Measurements from ENCODE around the gene CHST15.

CHST15 gene

DNA sequence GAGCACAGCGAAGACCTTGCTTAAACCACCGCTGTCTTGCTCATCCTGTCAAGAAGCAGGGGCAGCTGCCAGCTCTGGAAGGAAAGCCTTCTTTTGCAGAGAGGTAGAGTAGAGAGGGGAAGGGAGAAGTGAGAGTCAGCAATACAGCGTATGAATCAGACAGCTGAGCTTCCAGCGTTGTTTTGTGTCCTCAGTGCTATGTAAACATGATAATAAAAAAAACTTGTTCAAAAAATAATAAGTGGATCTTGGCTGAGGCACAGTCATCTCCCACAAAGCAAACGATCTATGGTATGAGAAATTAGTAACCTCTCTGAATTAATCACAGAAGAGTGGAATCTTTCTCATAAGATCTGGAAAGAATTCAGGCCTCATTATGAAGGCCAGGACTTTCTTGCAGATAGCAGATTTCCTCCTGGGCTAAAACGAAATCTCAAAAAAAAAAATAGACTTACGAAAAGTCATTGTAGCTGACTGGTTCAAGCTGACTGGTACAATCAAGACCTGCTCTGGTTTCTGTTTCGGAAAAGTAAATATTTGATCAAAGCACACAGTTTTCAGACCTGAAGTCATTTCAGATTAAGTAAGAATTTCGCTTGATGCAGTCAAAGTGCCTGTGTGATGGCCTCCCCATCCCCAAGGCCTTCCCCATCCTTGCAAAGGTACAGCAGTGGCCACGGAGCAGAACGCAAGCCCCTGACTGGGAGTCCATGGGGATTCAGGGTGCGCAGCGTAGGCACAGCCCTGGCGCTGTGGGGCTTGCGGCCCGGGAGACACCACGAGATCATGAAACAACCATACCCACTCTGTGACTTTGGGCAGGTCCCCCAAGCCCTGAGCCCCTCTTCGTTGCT is 29.4 kb downstream of the CHST15 start:
- no peak for DNase-seq

DNA sequence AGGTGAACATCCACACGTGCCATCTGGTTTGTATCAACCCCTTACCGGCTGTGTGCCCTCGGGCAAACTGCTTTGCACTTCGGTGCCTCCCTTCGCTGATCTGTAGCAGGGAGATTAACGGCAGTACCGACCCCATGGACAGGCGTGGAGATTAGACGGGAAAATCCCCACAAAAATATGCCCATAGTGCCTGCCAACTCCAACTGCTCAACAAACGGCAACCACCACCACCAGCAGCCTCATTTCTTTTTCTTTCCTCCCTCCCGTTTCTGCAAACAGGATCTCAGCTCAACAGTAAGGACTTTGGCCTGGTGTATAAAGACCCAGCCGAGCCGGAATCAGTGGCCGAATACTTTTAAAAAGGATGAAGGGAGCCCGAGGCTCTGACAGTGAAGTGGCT is 31.0 kb downstream of the CHST15 start:
- DNase-seq: no peak

DNA sequence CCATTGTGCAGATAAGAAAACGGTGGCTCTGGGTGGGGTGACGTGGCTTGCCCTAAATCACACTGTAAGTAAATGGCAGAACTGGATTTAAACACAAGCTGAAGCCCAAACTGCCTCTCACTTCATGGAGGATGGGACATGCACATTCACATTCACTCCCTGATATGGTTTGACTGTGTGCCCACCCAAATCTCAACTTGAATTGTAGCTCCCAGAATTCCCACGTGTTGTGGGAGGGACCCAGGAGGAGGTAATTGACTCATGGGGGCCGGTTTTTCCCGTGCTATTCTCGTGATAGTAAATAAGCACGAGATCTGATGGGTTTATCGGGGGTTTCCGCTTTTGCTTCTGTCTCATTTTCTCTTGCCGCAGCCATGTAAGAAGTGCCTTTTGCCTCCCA is 32.4 kb downstream of the CHST15 start:
- no peak for DNase-seq

DNA sequence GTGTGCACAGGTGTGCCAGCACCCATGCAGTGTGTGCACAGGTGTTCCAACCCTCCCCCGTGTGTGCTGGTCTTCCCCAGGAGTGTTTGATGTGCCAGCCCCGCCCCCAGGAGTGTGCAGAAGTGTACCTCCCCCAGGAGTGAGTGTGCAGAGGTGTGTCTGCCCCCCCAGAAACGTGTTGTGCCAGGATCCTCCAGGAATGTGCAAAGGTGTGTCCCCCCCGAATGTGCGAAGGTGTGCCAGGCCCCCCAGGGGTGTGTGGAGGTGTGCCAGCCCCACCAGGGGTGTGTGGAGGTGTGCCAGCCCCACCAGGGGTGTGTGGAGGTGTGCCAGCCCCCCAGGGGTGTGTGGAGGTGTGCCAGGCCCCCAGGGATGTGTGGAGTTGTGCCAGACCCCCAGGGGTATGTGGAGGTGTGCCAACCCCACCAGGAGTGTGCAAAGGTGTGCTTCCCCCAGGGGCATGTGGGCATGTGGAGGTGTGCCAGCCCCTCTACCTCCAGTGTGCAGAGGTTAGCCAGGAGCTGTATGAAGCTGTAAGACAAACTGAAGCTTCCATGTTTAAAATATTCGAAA is 33.2 kb downstream of the CHST15 start:
- DNase-seq: no peak

DNA sequence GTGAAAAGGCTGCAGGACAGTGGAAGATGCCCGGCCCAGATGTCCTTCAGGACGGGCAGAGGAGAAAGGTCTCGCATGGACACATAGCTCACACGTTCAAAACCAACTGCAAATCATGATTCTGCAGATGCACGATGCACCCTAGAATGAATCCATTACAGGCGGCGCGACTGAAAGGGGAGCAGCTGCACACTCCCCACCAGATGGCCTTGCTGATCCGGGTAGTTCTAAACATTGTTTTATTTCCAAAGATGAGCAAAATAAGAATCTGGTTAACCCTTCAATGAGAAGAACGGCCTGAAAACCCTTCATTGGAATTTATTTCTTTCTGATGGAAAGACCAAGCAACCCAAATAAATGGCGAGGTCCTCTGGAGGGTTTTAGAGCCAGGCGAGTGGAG is 33.8 kb downstream of the CHST15 start:
- no peak for DNase-seq

DNA sequence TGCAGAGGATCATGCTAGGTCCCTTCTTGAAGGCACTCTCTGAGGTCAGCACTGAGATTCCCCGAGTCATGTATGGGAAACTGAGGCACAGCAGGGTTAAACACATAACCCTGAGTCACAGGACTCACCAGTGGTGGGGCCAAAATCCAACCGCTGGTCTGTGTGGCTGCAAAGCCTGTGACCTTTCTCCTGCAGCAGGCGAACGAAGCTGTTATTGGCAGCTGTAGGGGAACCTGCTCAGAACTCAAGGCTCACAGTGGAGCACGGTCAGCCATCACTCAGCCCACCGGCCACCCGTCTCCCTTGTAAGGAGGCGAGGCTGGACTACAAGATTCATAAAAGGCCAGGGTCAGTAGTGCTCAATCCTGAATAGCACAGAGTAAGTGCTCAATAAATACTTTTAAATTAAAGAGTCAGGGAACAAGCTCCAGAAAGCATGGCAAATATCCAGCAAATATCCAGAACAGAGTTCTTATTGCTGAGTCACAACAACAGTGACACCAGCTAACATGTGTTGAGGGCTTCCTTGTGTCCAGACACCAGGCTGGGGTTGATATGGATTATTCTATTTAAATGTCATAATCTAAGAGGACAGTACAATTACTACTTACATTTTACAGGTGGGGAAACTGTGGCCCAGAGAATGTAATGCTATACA is 34.9 kb downstream of the CHST15 start:
- no peak for DNase-seq

DNA sequence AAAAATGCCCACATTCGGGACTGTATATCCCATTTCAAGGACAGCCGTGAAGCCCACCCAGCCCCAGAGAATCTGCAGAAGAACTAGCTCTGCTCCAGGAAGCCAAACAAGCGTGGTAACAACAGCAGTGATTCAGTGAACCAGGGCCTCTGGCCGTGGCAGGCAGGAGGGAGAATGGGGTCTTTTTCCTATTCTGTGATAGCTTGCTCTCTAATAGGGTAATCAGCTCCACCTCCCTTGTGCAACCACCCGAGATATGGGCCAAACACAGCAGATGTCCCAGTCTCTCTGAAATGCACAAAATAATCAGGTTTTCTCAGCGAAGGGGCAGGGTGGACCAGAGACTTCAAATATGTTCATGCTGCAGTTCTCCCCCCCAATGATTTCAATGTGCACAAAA is 35.8 kb downstream of the CHST15 start:
- DNase-seq: no peak

DNA sequence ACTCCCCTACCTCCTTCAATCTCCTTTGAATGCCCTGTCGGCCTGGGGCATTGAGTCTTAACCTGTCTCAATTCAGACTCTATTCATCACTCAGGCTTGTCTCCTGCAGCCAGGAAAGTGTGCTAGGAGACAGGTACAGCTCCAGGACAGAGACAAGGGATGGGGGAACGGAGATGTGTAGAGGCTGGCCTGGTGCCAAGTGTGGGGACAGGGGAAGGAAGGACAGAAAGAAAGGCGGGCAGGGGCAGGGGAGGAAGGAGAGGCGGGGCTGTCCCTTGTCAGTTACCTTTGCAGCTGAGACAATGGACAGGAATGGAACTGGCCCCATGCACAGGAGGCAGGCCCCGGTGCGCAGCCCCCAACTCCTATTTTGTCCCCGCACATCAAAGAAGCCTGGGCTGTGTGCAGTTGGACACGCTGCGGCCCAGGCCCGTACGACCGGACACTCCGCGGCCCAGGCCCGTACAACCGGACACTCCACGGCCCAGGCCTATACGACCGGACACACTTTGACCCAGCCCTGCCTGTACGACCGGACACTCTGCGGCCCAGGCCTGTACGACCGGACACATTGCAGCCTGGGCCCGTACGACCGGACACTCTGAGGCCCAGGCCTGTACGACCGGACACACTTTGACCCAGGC is 36.9 kb downstream of the CHST15 start:
- DNase-seq: no peak

DNA sequence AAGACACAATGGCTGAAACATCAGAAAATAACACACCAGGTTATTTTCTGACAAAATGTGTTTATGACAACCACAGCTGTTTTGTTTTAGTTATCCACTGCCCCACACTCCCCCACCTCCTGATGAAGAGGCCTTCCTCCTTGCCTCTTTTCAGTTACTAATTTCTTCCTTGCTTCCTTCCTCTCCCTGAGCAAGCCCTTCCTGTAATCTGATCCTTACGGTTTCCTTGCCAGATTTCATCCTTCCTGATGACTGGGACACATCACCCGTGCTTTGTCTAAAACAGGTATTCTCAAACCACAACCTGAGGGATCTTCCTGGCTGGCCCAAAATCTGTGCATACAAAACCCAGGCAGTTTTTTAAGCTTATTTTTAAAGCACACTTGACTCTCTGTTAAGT is 39.4 kb downstream of the CHST15 start:
- DNase-seq: no peak

DNA sequence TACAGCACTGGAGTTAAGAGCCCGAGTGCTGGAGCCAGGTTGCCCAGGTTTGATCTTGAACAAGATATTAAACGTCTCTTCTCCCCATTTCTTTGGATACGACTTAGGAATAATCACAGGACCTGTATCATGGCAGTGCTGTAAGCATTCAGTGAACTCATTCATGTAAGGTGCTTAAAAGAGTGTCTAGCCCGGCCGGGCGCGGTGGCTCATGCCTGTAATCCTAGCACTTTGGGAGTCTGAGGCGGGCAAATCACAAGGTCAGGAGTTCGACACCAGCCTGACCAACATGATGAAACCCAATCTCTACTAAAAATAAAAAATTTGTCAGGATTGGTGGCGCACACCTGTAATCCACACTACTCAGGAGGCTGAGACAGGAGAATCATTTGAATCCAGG is 40.8 kb downstream of the CHST15 start:
- DNase-seq: no peak

DNA sequence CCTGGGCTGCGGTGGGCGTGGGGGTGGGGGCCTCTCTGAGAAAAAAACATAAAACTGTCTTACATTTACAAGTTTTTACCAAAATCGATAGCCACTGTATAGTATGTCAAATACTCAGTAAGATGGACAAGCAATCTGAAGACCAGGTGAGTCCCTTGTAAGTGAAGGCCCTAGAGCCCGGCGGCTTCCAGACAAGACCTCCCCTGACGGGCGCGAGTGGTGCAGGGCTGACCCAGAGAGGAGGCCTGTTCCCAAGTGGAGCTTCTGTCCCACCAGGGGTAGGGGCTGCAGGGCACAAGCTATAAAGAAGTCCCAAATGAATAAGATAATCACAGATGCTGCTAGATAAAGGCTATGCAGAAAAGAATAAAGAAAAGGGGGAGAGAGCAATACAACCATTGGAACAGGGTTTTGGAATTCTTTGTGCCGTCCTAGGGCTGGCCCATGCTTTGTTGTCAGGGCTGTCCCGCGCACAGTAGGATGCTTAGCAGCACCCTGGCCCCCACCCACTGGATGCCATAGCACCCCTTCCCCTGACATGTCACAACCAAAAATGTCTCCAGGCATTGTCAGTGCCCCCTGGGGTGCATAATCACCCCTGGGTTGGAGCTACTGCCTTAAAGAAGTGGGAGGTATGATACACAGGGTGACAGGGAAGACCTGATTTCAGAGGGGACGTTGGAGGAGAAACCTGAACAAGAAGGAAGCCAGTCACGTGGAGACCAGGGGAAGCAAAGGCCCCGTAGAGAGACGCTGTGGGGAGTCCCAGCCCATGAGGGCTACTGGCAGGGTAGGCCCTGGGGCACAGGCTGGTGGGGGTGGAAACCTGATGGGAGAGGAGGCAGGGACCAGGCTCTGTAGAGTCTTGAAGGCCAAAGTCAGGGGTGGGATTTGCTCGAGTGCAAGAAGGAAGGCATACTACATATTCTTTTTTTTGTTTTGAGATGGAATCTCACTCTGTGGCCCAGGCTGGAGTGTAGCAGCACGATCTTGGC is 43.1 kb downstream of the CHST15 start:
- DNase-seq: no peak

DNA sequence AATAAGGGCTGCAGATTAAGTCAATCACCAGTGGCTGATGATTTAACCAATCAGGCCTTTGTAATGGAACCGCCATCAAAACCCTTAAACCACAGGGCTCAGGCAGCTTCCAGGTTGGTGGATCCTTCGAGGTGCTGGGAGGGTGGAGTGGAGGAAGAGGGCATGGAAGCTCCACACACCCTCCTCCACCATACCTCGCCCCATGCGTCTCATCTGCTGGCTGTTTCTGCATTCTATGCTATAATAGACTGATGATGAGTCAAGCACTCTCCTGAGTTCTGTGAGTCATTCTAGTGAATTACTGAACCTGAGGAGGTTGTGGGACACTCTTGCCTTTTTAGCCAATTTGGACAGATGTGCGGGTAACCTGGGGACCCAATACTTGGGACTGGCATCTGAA is 43.9 kb downstream of the CHST15 start:
- no peak for DNase-seq

DNA sequence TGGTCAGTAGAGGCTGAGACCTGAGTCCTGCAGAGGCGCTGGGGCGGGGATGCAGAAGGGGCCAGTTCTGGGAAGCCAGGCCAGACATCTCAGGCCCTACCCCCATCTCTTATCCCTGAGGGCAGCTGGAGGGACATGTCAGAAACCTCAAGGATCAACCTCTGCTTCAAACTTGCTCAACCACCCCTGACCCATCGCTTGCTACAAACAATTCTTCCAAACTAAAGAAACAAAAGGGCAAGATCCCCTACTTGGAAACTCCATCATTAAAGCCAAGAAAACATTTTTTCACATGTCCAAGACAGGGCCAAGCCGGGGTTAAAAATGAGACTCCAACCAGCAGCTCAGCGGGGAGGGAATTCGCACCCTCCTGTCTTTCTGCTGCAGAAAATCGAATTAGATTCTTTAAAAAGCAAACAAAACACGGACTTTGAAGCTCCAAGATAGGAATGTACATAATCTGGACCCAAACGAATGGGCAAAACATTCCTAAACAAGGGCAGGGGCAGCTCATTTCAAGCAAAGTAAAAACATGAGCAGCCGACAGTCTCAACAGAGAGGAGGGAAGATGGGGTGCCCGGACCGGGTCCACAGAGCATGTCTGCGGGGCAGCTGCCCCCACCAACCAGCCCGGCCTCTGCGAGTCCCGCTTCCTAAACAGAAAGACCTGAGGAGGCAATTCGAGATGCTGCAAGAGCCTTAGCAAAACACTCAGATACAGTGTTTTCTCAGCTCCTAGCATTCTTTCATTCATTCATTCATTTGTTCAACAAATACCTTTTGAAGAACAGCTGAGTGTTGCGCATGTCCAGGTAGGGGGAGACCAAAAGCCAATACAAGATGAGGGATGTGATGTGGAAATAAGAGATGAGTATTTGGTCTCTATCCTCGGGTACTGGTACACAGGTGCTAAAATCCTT is 44.8 kb downstream of the CHST15 start:
- no peak for DNase-seq

DNA sequence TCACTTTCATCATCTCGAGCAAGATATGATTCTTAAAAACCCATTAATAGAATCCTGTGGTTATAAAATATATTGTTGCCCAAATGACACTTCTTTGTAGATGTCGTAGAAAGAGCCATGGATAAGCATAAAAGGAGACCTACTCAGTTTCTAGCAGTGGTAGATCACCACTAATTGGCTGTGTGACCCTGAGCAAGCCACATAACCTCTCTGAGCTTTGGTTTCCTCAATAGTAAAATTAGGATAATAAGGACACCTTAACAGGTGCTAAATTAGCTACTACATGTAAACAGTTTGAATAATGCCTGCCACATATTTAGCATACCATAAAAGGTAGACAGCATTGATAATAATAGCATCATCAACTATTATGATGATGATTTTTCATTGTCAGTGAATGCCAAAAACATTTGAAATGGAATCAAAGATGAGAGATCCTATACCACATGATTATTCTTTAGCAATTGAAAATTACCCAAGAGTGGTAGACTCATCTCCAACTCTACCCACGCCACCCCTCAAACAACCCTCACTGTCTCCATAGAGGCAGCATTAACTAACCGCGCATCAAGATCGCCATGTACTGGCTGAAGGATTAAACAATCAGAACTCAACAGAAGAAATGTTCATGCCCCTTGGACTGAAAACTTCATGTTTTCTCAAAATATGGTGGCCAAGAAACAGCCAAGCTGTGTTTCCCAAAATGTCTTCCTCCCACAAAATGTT is 45.8 kb downstream of the CHST15 start:
- DNase-seq: no peak

DNA sequence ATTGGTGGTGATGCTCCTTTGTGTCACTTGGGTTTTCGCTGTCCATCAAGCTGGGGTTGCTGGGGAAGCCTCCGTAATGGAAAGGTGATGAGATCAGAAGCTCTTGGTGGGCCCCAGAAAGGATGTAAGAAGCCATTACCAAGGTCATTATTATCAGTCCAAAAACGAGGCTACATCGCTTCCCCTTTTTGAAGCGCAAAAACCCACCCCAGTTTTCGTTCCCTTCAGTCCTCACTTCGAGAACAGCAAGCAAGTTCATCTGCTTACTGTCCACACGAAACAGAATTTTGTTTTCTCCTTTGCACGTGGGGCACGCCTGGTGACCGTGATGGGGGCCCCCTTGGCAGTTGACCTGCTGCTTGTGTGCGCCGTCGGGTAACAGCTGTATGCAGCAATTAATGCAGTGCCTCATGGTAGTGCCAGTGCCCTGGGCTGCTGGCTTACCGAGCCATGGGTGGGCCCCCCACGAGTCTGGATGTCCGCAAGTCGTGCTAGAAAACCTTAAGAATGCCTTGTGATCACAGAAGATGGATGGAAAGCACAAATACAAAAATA is 47.5 kb downstream of the CHST15 start:
- no peak for DNase-seq

DNA sequence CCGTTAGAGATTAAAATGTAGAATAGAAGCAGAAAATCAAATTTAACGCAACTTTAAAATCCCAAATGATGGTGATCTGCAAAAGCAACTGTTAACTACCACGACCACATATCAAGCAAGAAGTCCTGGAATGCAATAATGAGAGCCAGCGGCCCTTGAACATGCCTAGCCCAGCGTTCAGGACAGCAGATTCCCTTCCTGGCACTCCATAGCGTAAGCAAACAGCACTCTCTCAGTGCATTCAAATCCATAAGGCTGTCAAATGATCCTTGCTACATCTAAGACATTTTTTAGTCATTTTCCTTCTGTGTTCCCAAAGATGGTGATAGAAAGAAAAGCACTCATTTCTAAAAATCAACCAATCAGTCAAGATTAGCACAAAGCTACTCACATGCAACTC is 48.1 kb downstream of the CHST15 start:
- DNase-seq: no peak

DNA sequence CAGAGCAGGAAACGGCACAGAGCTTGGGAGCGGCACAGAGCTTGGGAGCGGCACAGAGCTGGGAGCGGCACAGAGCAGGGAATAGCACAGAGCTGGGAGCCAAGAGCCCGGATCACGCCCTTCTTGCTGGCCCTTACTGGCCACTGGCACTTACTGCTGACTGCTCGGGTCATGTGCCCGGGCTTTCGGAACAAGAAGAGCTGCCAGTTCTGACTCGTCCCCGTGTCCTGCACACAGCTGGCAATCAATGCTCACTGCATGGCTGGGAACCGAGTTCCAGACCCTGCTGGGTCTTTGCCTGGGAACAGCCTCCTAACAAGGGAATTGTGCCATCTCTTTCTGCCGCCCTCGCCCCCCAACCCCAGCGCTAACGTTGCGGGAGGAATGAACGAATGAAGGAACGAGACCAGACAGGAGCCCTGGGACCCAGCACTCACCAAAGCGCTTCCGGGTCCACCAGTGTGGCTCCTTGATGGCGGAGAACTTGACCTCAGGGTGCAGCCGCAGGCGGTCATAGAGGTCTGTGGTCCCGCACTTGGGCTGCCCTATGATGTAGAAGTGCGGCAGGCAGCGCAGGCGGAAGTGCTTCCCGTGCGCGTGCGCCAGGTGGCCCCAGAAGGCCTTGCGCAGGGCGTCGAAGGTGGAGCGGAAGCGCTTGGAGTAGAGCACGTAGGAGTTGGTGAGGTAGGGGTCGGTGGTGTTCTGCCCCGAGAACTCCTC is 49.1 kb downstream of the CHST15 start:
- no peak for DNase-seq

DNA sequence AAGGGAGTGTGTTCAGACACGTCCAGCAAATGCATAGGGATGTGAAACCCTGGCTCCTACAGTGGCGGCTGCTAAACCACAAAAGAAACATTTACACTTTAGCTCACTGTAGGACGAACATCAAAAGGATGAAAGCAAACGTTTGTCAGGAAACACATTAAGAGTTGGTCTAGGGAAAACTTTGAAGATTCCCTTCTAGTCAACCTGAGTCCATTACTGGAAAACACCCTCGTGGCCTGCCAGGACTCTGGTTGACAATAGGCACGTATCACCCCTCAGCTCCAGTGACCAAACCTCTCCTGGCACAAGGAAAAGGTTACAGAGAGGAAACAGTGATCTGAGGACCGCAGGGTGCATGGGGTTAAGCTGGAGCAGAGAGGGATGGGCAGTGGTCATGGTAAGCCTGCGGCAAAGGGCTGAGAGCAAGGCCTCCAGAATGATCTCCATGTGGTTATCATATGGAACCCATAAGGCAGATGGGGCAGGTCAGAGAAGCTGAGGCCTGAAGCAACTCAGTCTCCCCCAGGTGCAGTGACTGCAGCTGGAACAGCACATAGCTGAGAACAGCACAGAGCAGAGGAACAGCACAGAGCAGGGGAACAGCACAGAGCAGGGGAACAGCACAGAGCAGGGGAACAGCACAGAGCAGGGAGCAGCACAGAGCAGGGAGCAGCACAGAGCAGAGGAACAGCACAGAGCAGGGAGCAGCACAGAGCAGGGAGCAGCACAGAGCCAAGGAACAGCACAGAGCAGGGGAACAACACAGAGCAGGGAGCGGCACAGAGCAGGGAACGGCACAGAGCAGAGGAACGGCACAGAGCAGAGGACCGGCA is 49.9 kb downstream of the CHST15 start:
- DNase-seq: no peak
